PC-9 (cell line): ENCODE data around the gene NUP160.
"Not testable (repeated sequence)": the region's sequence is repeated elsewhere in the genome, so short reads cannot be mapped to it uniquely, and the experiment has no call there.

ENCODE experiments used
- EZH2 ChIP-seq: fragments of 200-600 bp; sonication (generic); IDR thresholded peaks from 2 replicates; pipeline ENCODE4 v1.8.0; 2017; ENCODE audit warnings: antibody characterized with exemption, low read depth
- TF ChIP-seq, protein P1 (sequence below): fragments of 200-600 bp; sonication (generic); conservative IDR thresholded peaks from 2 replicates; pipeline ENCODE4 v1.6.1; 2017; ENCODE audit warnings: mixed run types, antibody characterized with exemption, mild to moderate bottlenecking, moderate library complexity

DNA sequence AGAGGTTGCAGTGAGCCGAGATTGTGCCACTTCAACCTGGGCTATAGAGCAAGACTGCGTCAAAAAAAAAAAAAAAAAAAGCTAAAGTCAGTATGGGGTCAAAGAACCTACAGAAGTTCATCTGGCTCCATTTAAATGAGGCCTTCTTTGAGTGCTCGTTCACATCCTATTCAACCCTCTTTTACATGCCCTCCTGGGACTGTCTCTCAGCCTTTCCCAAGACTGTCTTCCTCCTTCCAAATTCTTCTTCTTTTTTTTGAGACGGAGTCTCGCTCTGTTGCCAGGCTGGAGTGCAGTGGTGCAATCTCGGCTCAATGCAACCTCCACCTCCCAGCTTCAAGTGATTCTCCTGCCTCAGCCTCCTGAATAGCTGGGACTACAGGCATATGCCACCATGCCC, 18.7 kb upstream of the NUP160 start:
- TF ChIP-seq, protein P1, sequence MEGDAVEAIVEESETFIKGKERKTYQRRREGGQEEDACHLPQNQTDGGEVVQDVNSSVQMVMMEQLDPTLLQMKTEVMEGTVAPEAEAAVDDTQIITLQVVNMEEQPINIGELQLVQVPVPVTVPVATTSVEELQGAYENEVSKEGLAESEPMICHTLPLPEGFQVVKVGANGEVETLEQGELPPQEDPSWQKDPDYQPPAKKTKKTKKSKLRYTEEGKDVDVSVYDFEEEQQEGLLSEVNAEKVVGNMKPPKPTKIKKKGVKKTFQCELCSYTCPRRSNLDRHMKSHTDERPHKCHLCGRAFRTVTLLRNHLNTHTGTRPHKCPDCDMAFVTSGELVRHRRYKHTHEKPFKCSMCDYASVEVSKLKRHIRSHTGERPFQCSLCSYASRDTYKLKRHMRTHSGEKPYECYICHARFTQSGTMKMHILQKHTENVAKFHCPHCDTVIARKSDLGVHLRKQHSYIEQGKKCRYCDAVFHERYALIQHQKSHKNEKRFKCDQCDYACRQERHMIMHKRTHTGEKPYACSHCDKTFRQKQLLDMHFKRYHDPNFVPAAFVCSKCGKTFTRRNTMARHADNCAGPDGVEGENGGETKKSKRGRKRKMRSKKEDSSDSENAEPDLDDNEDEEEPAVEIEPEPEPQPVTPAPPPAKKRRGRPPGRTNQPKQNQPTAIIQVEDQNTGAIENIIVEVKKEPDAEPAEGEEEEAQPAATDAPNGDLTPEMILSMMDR = not testable (repeated sequence)
- not testable (repeated sequence) for TF ChIP-seq EZH2
